Stomach (tissue), 4 donors: ENCODE results near the gene LHFPL2.

Experiments
- EP300 ChIP-seq: sonication (generic); formaldehyde crosslinking; IDR thresholded peaks from one replicate; pipeline ENCODE4 v1.6.1; 2017; ENCODE audit warnings: antibody characterized with exemption
- POLR2A ChIP-seq, 4 donors: fragments of 450-650 bp; IDR thresholded peaks; one replicate each; pipeline ENCODE4 v1.6.1; 2016; ENCODE audit warnings: antibody characterized with exemption in 4 of 4, control low read depth in 2 of 4, mild to moderate bottlenecking in 1 of 4, moderate library complexity in 1 of 4
- POLR2AphosphoS5 ChIP-seq, 3 donors: sonication (generic); formaldehyde crosslinking; IDR thresholded peaks; one replicate each; pipeline ENCODE4 v1.6.1; 2016; ENCODE audit warnings: antibody characterized with exemption in 3 of 3
- TF ChIP-seq, protein P1 (sequence below), 7 experiments: fragments of 450-650 bp in 4 of 7; fragments of 200-600 bp in 3 of 7; sonication (generic) in 3 of 7; IDR thresholded peaks; one replicate each; pipeline ENCODE4 v1.5.1; 2016 to 2019; ENCODE audit warnings: antibody characterized with exemption in 7 of 7, control low read depth in 2 of 7, mild to moderate bottlenecking in 1 of 7

GRCh38 chr5:78554670-78555069, 93.9 kb downstream of the LHFPL2 start:
- TF ChIP-seq, protein P1, sequence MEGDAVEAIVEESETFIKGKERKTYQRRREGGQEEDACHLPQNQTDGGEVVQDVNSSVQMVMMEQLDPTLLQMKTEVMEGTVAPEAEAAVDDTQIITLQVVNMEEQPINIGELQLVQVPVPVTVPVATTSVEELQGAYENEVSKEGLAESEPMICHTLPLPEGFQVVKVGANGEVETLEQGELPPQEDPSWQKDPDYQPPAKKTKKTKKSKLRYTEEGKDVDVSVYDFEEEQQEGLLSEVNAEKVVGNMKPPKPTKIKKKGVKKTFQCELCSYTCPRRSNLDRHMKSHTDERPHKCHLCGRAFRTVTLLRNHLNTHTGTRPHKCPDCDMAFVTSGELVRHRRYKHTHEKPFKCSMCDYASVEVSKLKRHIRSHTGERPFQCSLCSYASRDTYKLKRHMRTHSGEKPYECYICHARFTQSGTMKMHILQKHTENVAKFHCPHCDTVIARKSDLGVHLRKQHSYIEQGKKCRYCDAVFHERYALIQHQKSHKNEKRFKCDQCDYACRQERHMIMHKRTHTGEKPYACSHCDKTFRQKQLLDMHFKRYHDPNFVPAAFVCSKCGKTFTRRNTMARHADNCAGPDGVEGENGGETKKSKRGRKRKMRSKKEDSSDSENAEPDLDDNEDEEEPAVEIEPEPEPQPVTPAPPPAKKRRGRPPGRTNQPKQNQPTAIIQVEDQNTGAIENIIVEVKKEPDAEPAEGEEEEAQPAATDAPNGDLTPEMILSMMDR (IDR thresholded peaks at IDR 0.05), result no peak
- no peak for TF ChIP-seq POLR2AphosphoS5 (IDR thresholded peaks at IDR 0.05)
- TF ChIP-seq POLR2A (IDR thresholded peaks at IDR 0.05), result no peak
- TF ChIP-seq EP300, result no peak
